HCT116 (cell line): ENCODE data around the gene TRAK1. TPM values are rescaled to one million over a fixed set of nuclear protein-coding genes. Genes with fewer than 3 reads are reported as not detected.

Source experiments
- ATAC-seq: fragments of 200-7000 bp; cut with Tn5 transposase; 2 replicates; pipeline ENCODE4 v1.9.1; 2020; ENCODE audit warnings: mild to moderate bottlenecking, moderate library complexity
- BruUV-seq: library from RNA; stranded (reverse); fragments of 400-500 nt; replicated peaks from 2 replicates; lab custom pipeline; 2021; lab: Mats Ljungman, UMichigan
- CTCF ChIA-PET: fragments of 300-600 bp; sonication (Branson Sonifier 250); formaldehyde crosslinking; loops from one replicate; lab custom pipeline; 2021; ENCODE audit warnings: antibody characterized with exemption; lab: Charles Lee
- POLR2A ChIA-PET: fragments of 300-600, 350-600 bp; sonication (Branson Sonifier 250); formaldehyde crosslinking; loops from one replicate; lab custom pipeline; 2021; ENCODE audit warnings: antibody characterized with exemption; lab: Charles Lee
- RAD21 ChIA-PET, 2 experiments: fragments of 300-600 bp; sonication (Branson Sonifier 250); formaldehyde crosslinking; loops; one replicate each; lab custom pipeline; 2023; ENCODE audit warnings: low total read pairs in 2 of 2; ENCODE audit not compliant: uncharacterized antibody in 2 of 2, unreplicated experiment in 2 of 2, low non-redundant PET in 1 of 2; lab: Charles Lee
- DNase-seq: peaks from one replicate; pipeline ENCODE4 v3.0.0-alpha.2; 2010; ENCODE audit warnings: low read depth, low spot score
- H2AFZ ChIP-seq: fragments of 200-600 bp; shearing (Covaris generic), sonication (generic); 2 replicates; pipeline ENCODE4 v1.6.1; 2017; ENCODE audit warnings: low read depth, mixed run types, mixed read lengths, antibody characterized with exemption, low read length; ENCODE audit not compliant: poor library complexity, severe bottlenecking
- H3K27ac ChIP-seq: 2 replicates; pipeline ENCODE4 v1.5.1; 2012; ENCODE audit warnings: low read depth, low read length
- H3K27me3 ChIP-seq: fragments of 200-600 bp; sonication (generic); 2 replicates; pipeline ENCODE4 v1.6.1; 2016; ENCODE audit warnings: mixed run types, low read length, mixed read lengths; ENCODE audit not compliant: insufficient read depth
- H3K36me3 ChIP-seq, 2 experiments: fragments of 200-500 bp in 1 of 2; fragments of 200-600 bp in 1 of 2; sonication (Bioruptor generic) in 1 of 2; sonication (generic) in 1 of 2; 2 replicates each; pipeline versions ENCODE4 v1.5.1 to v1.6.1; 2014 to 2016; ENCODE audit warnings: low read length in 2 of 2, inconsistent platforms in 1 of 2, mixed read lengths in 1 of 2, mixed run types in 1 of 2; ENCODE audit not compliant: insufficient read depth in 2 of 2, control insufficient read depth in 1 of 2
- H3K4me1 ChIP-seq, 2 experiments: fragments of 200-600 bp in 1 of 2; sonication (generic) in 1 of 2; 2 replicates each; pipeline versions ENCODE4 v1.5.1 to v1.6.1; 2012 to 2017; ENCODE audit warnings: low read length in 2 of 2, inconsistent platforms in 1 of 2, mild to moderate bottlenecking in 1 of 2, mixed read lengths in 1 of 2, mixed run types in 1 of 2, moderate library complexity in 1 of 2; ENCODE audit not compliant: insufficient read depth in 2 of 2, control insufficient read depth in 1 of 2
- H3K4me2 ChIP-seq: fragments of 200-600 bp; sonication (generic); 2 replicates; pipeline ENCODE4 v1.6.1; 2017; ENCODE audit warnings: mixed run types, low read length, mixed read lengths
- H3K4me3 ChIP-seq, 2 experiments: fragments of 200-600 bp in 1 of 2; sonication (generic) in 1 of 2; replicated peaks in 1 of 2; 2 replicates each; pipeline ENCODE4 v1.5.1; 2011 to 2016; ENCODE audit warnings: low read length in 2 of 2, control low read depth in 1 of 2, low read depth in 1 of 2, mild to moderate bottlenecking in 1 of 2, mixed read lengths in 1 of 2, mixed run types in 1 of 2
- H3K79me2 ChIP-seq: fragments of 200-600 bp; sonication (generic); 2 replicates; pipeline ENCODE4 v1.6.1; 2017; ENCODE audit warnings: mild to moderate bottlenecking, mixed run types, low read length, moderate library complexity, mixed read lengths; ENCODE audit not compliant: insufficient read depth
- H3K9ac ChIP-seq: fragments of 200-600 bp; sonication (generic); 2 replicates; pipeline ENCODE4 v1.6.1; 2016; ENCODE audit warnings: low read length, mixed read lengths
- H3K9me2 ChIP-seq: fragments of 200-600 bp; sonication (generic), shearing (Covaris generic); 2 replicates; pipeline ENCODE4 v1.6.1; 2017; ENCODE audit warnings: mixed run types, mild to moderate bottlenecking, moderate library complexity; ENCODE audit not compliant: insufficient read depth
- H3K9me3 ChIP-seq, 2 experiments: fragments of 200-500 bp in 1 of 2; fragments of 200-600 bp in 1 of 2; sonication (Bioruptor generic) in 1 of 2; sonication (generic) in 1 of 2; 2 replicates each; pipeline ENCODE4 v1.6.1; 2014 to 2017; ENCODE audit warnings: low read length in 2 of 2, mixed read lengths in 2 of 2, inconsistent platforms in 1 of 2, low read depth in 1 of 2, mild to moderate bottlenecking in 1 of 2, mixed run types in 1 of 2, moderate library complexity in 1 of 2; ENCODE audit not compliant: control insufficient read depth in 1 of 2, insufficient read depth in 1 of 2
- H4K20me1 ChIP-seq: fragments of 200-600 bp; sonication (generic), shearing (Covaris generic); 2 replicates; pipeline ENCODE4 v1.6.1; 2017; ENCODE audit warnings: mixed run types, mild to moderate bottlenecking, moderate library complexity; ENCODE audit not compliant: insufficient read depth
- EGR1 ChIP-seq: IDR thresholded peaks from 2 replicates; pipeline ENCODE4 v1.6.1; 2012; ENCODE audit warnings: low read depth
- FOSL1 ChIP-seq: IDR thresholded peaks from 2 replicates; pipeline ENCODE4 v1.6.1; 2012; ENCODE audit warnings: low read depth
- POLR2A ChIP-seq: IDR thresholded peaks from 2 replicates; pipeline ENCODE4 v1.7.0; 2011; ENCODE audit warnings: borderline replicate concordance; ENCODE audit not compliant: insufficient read depth, insufficient read length; ENCODE audit errors: extremely low read depth
- ZFX ChIP-seq: fragments of 450-650 bp; IDR thresholded peaks from 2 replicates; pipeline ENCODE4 v1.6.1; 2017
- intact Hi-C: fragments of 100-400 bp; cut with micrococcal nuclease; formaldehyde crosslinking; loops from 2 replicates; pipeline ENCODE4 v1.10.0; 2022
- total RNA-seq: library from RNA; stranded (reverse); gene quantifications from one replicate; pipeline ENCODE4 v1.2.1, GENCODE V29; 2021; ENCODE audit not compliant: unreplicated experiment

The TRAK1 gene
- total RNA-seq, 1 experiment from 2014 or later, result 25.9 TPM

DNA sequence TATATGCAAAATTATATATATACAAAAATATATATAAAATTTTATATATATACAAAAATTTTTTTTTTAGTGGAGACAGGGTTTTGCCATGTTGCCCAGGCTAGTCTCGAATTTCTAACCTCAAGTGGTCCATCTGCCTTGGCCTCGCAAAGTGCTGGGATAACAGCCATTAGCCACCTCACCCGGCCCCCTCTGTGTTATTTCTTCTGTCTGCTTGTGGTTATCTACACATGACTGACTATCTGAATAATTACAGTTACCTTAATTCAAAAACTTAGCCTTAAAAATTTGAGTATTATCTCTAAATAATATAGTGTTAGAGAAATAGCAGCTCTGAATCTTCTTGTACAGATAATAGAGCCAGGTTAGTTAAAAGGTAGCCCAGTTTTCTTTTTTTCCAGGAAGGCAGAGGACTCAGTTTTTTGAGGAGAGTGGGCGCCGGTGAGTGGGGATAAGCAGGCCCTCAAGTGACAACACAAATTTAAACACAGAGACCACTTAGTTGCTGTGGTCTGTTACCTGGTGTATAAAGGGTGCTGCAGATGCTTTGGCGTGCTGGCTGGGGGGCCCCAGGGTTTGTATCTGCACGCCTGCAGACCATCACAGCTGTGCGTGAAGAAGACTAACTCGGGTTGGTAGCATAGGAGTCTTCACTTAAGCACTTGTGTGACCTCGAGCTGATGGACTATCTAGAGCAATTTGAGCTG, 83.7 kb downstream of the TRAK1 start:
- H3K36me3 ChIP-seq, result no peaks in the 10 kb centered on the region
- no TSS peak for BruUV-seq
- no peak overlapping the region for H3K4me2 ChIP-seq
- intact Hi-C loops, result no loop called here
- CTCF ChIA-PET, result interaction anchor here (2.1 kb wide), 1 partner anchor 17 kb away, joined by 10 read pairs; no protein-coding TSS in a partner anchor
- peaks cover 17 to 36% of the 10 kb centered on the region in 2 experiments for H3K4me1 ChIP-seq
- peaks cover 4% of the 10 kb centered on the region; the same call in 1 of the 2 replicates for H3K79me2 ChIP-seq
- H2AFZ ChIP-seq, result no peak overlapping the region
- DNase-seq (no peak), ATAC-seq (no peak)
- POLR2A ChIA-PET, result no interaction called here
- H4K20me1 ChIP-seq, result no peaks in the 10 kb centered on the region; the same call in 1 of the 2 replicates
- H3K9me3 ChIP-seq, result no peaks in the 10 kb centered on the region
- H3K9me2 ChIP-seq, result no peaks in the 10 kb centered on the region
- TF ChIP-seq POLR2A (no peak), EGR1 (no peak), ZFX (no peak)
- TF ChIP-seq, all 23 proteins: peak for 0
- Histone ChIP-seq H3K9ac (no peak overlapping the region), H3K27me3 (no peaks in the 10 kb centered on the region), H3K4me3 (no peak overlapping the region), H3K27ac (no peak overlapping the region)
- RAD21 ChIA-PET, result interaction anchor here in 1 of 2 experiments (1.0 kb wide), 1 partner anchor 14 kb away, joined by 3 read pairs; no protein-coding TSS in a partner anchor

DNA sequence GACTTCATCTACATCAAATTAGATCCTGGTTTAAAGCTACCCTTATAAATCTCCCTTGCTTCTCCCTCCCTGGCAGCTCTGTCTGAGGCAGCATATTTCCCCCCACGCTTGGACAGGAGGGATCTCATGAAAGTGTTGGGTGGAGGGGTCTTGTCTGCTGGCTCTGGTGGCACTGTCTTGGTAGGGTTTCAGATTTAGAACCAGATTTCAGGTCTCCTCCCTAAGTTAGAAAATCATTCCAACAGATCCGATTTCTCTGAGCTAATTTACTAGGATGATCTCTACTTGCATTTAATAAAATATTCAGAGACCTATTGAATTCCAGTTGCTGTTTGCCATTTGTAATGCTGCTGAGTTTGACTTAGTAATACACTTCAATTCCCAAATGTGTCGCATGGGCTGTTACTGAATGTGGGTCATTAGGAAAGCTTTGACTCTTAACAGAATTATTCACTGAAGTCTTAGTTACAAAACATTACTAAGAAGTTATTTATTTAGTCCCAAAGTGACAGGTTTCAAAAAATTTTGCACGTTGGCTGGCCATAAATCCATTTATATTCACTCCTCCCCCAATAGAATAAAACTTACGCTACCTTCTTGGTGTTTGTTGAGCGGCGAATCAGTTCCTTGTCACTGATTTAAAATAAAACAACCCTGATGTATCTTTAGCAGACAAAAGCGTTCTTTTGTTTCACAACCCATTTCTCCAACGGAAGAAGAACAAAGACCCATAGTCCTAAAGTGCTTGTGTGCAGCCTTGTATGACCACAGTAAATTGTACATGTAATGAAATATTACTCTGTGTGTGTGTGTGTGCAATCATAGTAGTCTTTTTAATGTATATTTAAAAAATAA, 84.5 kb downstream of the TRAK1 start:
- no peak overlapping the region for H3K4me2 ChIP-seq
- ChIA-PET POLR2A (no interaction called here), RAD21 (interaction anchor here in 1 of 2 experiments (1.0 kb wide), 1 partner anchor 13 kb away, joined by 3 read pairs; no protein-coding TSS in a partner anchor), CTCF (interaction anchor here (2.1 kb wide), 1 partner anchor 16 kb away, joined by 10 read pairs; no protein-coding TSS in a partner anchor)
- no peaks in the 10 kb centered on the region for H3K27me3 ChIP-seq
- peaks cover 23 to 44% of the 10 kb centered on the region in 2 experiments for H3K4me1 ChIP-seq
- no peak overlapping the region for H3K27ac ChIP-seq
- H2AFZ ChIP-seq, result no peak overlapping the region
- ATAC-seq (no peak), DNase-seq (no peak)
- H3K4me3 ChIP-seq, result no peak overlapping the region
- H3K79me2 ChIP-seq, result peaks cover 4% of the 10 kb centered on the region; the same call in 1 of the 2 replicates
- TF ChIP-seq FOSL1, result no peak
- no peaks in the 10 kb centered on the region for H3K36me3 ChIP-seq
- intact Hi-C loops, result no loop called here
- BruUV-seq, result no TSS peak
- H3K9ac ChIP-seq, result no peak overlapping the region
- no peaks in the 10 kb centered on the region for H3K9me3 ChIP-seq
- no peaks in the 10 kb centered on the region for H3K9me2 ChIP-seq
- H4K20me1 ChIP-seq, result no peaks in the 10 kb centered on the region; the same call in 1 of the 2 replicates
